Upper lobe of left lung (tissue), 6 donors: ENCODE measurements around the gene CNGB1. TPM values are rescaled to one million over a fixed set of nuclear protein-coding genes. Genes with fewer than 3 reads are reported as not detected.
A peak's percentile ranks its signal among the peaks of the same experiment; 100 is the strongest.

Experiments
- ATAC-seq, 2 donors: fragments of 200-7000 bp; cut with Tn5 transposase; one replicate each; pipeline ENCODE4 v1.9.1; 2022; ENCODE audit warnings: mild to moderate bottlenecking in 2 of 2, moderate library complexity in 2 of 2; ENCODE audit not compliant: low FRiP score in 2 of 2
- DNase-seq, 2 donors: peaks; one replicate each; pipeline ENCODE4 v3.0.0-alpha.2; 2019 to 2020
- H3K27ac ChIP-seq, 4 donors: fragments of 200-600 bp; sonication (generic); one replicate each; pipeline ENCODE4 v1.5.1; 2016 to 2019
- H3K27me3 ChIP-seq, 4 donors: fragments of 200-600 bp; sonication (generic); one replicate each; pipeline ENCODE4 v1.5.1; 2017 to 2019
- H3K36me3 ChIP-seq, 4 donors: fragments of 200-600 bp; sonication (generic); one replicate each; pipeline ENCODE4 v1.5.1; 2016 to 2019
- H3K4me1 ChIP-seq, 4 donors: fragments of 200-600 bp; sonication (generic); one replicate each; pipeline ENCODE4 v1.5.1; 2018 to 2019
- H3K4me3 ChIP-seq, 4 donors: fragments of 200-600 bp; sonication (generic); one replicate each; pipeline ENCODE4 v1.5.1; 2017 to 2019; ENCODE audit warnings: mild to moderate bottlenecking in 2 of 4, moderate library complexity in 1 of 4
- H3K9me3 ChIP-seq, 4 donors: fragments of 200-600 bp; sonication (generic); one replicate each; pipeline ENCODE4 v1.5.1; 2018 to 2019
- EP300 ChIP-seq, 4 donors: sonication (generic); formaldehyde crosslinking; IDR thresholded peaks; one replicate each; pipeline ENCODE4 v1.5.1; 2017; ENCODE audit warnings: antibody characterized with exemption in 4 of 4, control low read depth in 2 of 4
- POLR2A ChIP-seq, 4 donors: fragments of 450-650 bp; IDR thresholded peaks; one replicate each; pipeline ENCODE4 v1.5.1; 2016 to 2017; ENCODE audit warnings: antibody characterized with exemption in 4 of 4, mild to moderate bottlenecking in 2 of 4
- POLR2AphosphoS5 ChIP-seq, 2 donors: sonication (generic); formaldehyde crosslinking; IDR thresholded peaks; one replicate each; pipeline ENCODE4 v1.5.1; 2017; ENCODE audit warnings: antibody characterized with exemption in 2 of 2
- WGBS, 2 donors: methylation state at CpG; one replicate each; pipeline ENCODE4 v1.1.5; 2017 to 2018; 5-methylcytosine and 5-hydroxymethylcytosine counted together
- total RNA-seq, 6 donors: library from RNA; depleted of rRNA in 4 of 6; stranded (reverse); fragments of >200 nt in 4 of 6; gene quantifications; one replicate each; pipeline versions ENCODE4 v1.1.0 to v1.2.1, GENCODE V29; 2016 to 2021
- TF ChIP-seq, protein P1 (sequence below), 6 experiments: fragments of 450-650 bp in 4 of 6; fragments of 200-600 bp in 2 of 6; sonication (generic) in 2 of 6; IDR thresholded peaks; one replicate each; pipeline ENCODE4 v1.5.1; 2016 to 2019; ENCODE audit warnings: antibody characterized with exemption in 6 of 6
- donor health status: DM: no; HTN: no; CAD: no; lungs with moderate emphysema.
- donor health status: DM: no; HTN: yes; CAD: no; lungs with severe emphysema.

CNGB1 gene
- total RNA-seq, 6 donors from 2014 or later, result 0.06 to 0.39 TPM; not detected in 4

DNA sequence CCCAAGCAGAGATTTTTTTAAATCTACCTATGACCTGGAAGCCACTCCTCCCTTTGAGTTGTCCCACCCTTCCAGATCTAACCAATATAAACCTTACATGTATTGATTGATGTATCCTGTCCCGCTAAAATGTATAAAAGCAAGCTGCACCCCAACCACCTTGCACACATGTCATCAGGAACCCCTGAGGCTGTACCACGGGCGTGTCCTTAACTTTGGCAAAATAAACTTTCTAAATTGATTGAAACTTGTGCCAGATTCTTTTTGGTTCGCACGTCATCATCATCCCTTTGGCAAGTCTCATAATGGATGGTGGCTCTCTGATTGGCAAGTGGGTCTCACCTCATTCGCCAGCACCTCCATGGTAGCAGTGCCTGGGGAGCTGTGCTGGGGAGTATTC is 60.2 kb downstream of the CNGB1 start:
- Histone ChIP-seq H3K36me3 (no peaks in the 10 kb centered on the region), H3K9me3 (no peaks in the 10 kb centered on the region), H3K27me3 (no peaks in the 10 kb centered on the region), H3K4me1 (peaks cover 0 to 3% (median 2%) of the 10 kb centered on the region in 4 donors), H3K27ac (no peak overlapping the region), H3K4me3 (no peak overlapping the region)
- TF ChIP-seq POLR2A (IDR thresholded peaks at IDR 0.05) (no peak), POLR2AphosphoS5 (IDR thresholded peaks at IDR 0.05) (no peak), EP300 (IDR thresholded peaks at IDR 0.05) (no peak)
- TF ChIP-seq, protein P1, sequence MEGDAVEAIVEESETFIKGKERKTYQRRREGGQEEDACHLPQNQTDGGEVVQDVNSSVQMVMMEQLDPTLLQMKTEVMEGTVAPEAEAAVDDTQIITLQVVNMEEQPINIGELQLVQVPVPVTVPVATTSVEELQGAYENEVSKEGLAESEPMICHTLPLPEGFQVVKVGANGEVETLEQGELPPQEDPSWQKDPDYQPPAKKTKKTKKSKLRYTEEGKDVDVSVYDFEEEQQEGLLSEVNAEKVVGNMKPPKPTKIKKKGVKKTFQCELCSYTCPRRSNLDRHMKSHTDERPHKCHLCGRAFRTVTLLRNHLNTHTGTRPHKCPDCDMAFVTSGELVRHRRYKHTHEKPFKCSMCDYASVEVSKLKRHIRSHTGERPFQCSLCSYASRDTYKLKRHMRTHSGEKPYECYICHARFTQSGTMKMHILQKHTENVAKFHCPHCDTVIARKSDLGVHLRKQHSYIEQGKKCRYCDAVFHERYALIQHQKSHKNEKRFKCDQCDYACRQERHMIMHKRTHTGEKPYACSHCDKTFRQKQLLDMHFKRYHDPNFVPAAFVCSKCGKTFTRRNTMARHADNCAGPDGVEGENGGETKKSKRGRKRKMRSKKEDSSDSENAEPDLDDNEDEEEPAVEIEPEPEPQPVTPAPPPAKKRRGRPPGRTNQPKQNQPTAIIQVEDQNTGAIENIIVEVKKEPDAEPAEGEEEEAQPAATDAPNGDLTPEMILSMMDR (IDR thresholded peaks at IDR 0.05), result no peak
- DNase-seq (no peak), ATAC-seq (no peak)
- 81 to 90% methylated on average over 6 of the region's 6 CpGs for WGBS, 2 donors

- DNase-seq (no peak), ATAC-seq (no peak)
- 76 to 81% methylated on average over 10 to 12 of the region's 12 CpGs for WGBS, 2 donors
- no peak for TF ChIP-seq EP300 (IDR thresholded peaks at IDR 0.05)
- no peak for TF ChIP-seq POLR2A (IDR thresholded peaks at IDR 0.05)
- TF ChIP-seq, protein P1 (IDR thresholded peaks at IDR 0.05), result no peak
- no peak for TF ChIP-seq POLR2AphosphoS5 (IDR thresholded peaks at IDR 0.05)
- H3K9me3 ChIP-seq, result no peaks in the 10 kb centered on the region
- H3K36me3 ChIP-seq, result no peaks in the 10 kb centered on the region
- no peak overlapping the region for H3K27ac ChIP-seq
- peaks cover 0 to 3% (median 2%) of the 10 kb centered on the region in 4 donors for H3K4me1 ChIP-seq
- no peaks in the 10 kb centered on the region for H3K27me3 ChIP-seq
- no peak overlapping the region for H3K4me3 ChIP-seq
Observed at GRCh38 chr16:57908409-57908987, 62.4 kb downstream of the CNGB1 start.

- 35 to 55% methylated on average over 13 to 28 of the region's 28 CpGs for WGBS, 2 donors
- DNase-seq (peak in 1 of 2 donors; percentile 77), ATAC-seq (peak; percentile 29 to 41)
- no peak overlapping the region for H3K4me3 ChIP-seq
- TF ChIP-seq, protein P1 (IDR thresholded peaks at IDR 0.05), result peak in 5 of 6 experiments; percentile 35 to 67 (median 59)
- no peak for TF ChIP-seq POLR2A (IDR thresholded peaks at IDR 0.05)
- no peak for TF ChIP-seq EP300 (IDR thresholded peaks at IDR 0.05)
- no peak for TF ChIP-seq POLR2AphosphoS5 (IDR thresholded peaks at IDR 0.05)
- peaks cover 0 to 3% (median 2%) of the 10 kb centered on the region in 4 donors for H3K4me1 ChIP-seq
- no peaks in the 10 kb centered on the region for H3K9me3 ChIP-seq
- H3K36me3 ChIP-seq, result no peaks in the 10 kb centered on the region
- no peak overlapping the region for H3K27ac ChIP-seq
- no peaks in the 10 kb centered on the region for H3K27me3 ChIP-seq
Observed at GRCh38 chr16:57906382-57907316, 64.3 kb downstream of the CNGB1 start.

- ATAC-seq, result no peak
Observed at GRCh38 chr16:57904101-57904500, 66.8 kb downstream of the CNGB1 start.

More at GRCh38 chr16:57904101-57904500, 66.8 kb downstream of the CNGB1 start:
- H3K36me3 ChIP-seq, result no peaks in the 10 kb centered on the region
- no peak overlapping the region for H3K4me3 ChIP-seq
- DNase-seq, result no peak
- WGBS, 2 donors, result 54 to 73% methylated on average over 6 to 8 of the region's 8 CpGs
- H3K4me1 ChIP-seq, result peaks cover 0 to 9% (median 2%) of the 10 kb centered on the region in 4 donors
- H3K9me3 ChIP-seq, result no peaks in the 10 kb centered on the region
- TF ChIP-seq POLR2A (IDR thresholded peaks at IDR 0.05) (no peak), POLR2AphosphoS5 (IDR thresholded peaks at IDR 0.05) (no peak), EP300 (IDR thresholded peaks at IDR 0.05) (no peak)
- TF ChIP-seq, protein P1 (IDR thresholded peaks at IDR 0.05), result no peak
- H3K27me3 ChIP-seq, result no peaks in the 10 kb centered on the region
- no peak overlapping the region for H3K27ac ChIP-seq
